Right lobe of liver (tissue), 6 donors: Measurements from ENCODE around the gene PRRX2. TPM values are rescaled to one million over a fixed set of nuclear protein-coding genes. Genes with fewer than 3 reads are reported as not detected.

ENCODE experiments used
- ATAC-seq, 4 donors: fragments of 200-7000 bp; cut with Tn5 transposase; one replicate each; pipeline ENCODE4 v1.9.1; 2020; ENCODE audit warnings: mild to moderate bottlenecking in 4 of 4, moderate library complexity in 4 of 4
- DNase-seq, 3 donors: peaks; one replicate each; pipeline ENCODE4 v3.0.0-alpha.2; 2020
- H3K27ac ChIP-seq, 3 donors: fragments of 200-600 bp; one replicate each; pipeline ENCODE4 v1.8.0; 2022
- H3K27me3 ChIP-seq, 2 donors: fragments of 200-600 bp; one replicate each; pipeline ENCODE4 v1.8.0; 2022
- H3K36me3 ChIP-seq, 4 donors: fragments of 200-600 bp; sonication (generic) in 1 of 4; one replicate each; pipeline versions ENCODE4 v1.5.1 to v1.8.0; 2017 to 2022; ENCODE audit warnings: control low read depth in 1 of 4
- H3K4me1 ChIP-seq, 4 donors: fragments of 200-600 bp; sonication (generic) in 1 of 4; one replicate each; pipeline versions ENCODE4 v1.5.1 to v1.8.0; 2017 to 2022; ENCODE audit warnings: control low read depth in 1 of 4
- H3K4me3 ChIP-seq, 3 donors: fragments of 200-600 bp; one replicate each; pipeline ENCODE4 v1.8.0; 2022
- H3K9me3 ChIP-seq, 4 donors: fragments of 200-600 bp; sonication (generic) in 1 of 4; one replicate each; pipeline versions ENCODE4 v1.5.1 to v1.8.0; 2017 to 2022; ENCODE audit warnings: control low read depth in 1 of 4
- POLR2A ChIP-seq: fragments of 450-650 bp; IDR thresholded peaks from one replicate; pipeline ENCODE4 v1.6.1; 2017; ENCODE audit warnings: antibody characterized with exemption, mild to moderate bottlenecking
- WGBS: methylation state at CpG from one replicate; pipeline ENCODE4 v1.1.6; 2018; ENCODE audit warnings: low coverage, low lambda C conversion rate; ENCODE audit not compliant: insufficient coverage; ENCODE audit errors: missing lambda C conversion rate; 5-methylcytosine and 5-hydroxymethylcytosine counted together
- intact Hi-C, 2 donors: fragments of 100-400 bp; cut with DNase I; formaldehyde crosslinking; loops; one replicate each; pipeline versions ENCODE4 v1.11.2 to v1.14.1; 2022
- total RNA-seq, 6 experiments: library from RNA; depleted of rRNA in 2 of 6; stranded (reverse); fragments of >200 nt in 2 of 6; fragmentation: NEBNext Ultra II Directional in 3 of 6; extraction: Animal tissue kit (Norgen Biotek cat#: 25700) in 3 of 6; gene quantifications; one replicate each; pipeline versions ENCODE4 v1.1.0 to v1.2.4, GENCODE V29; 2016 to 2023
- TF ChIP-seq, protein P1 (sequence below), 4 donors: fragments of 200-600 bp in 3 of 4; fragments of 450-650 bp in 1 of 4; IDR thresholded peaks; one replicate each; pipeline versions ENCODE4 v1.5.1 to v1.8.0; 2016 to 2022; ENCODE audit warnings: antibody characterized with exemption in 4 of 4, mild to moderate bottlenecking in 2 of 4
- donor health status: DM: no; HTN: yes; CAD: no.
- donor health status: DM: no; HTN: no; CAD: no.
- donor health status: DM: no; HTN: no; CAD: no.
- donor health status: DM: no; HTN: yes; CAD: no.
- donor health status: DM: no; HTN: yes; CAD: no.

Gene PRRX2
- total RNA-seq, 6 experiments from 2014 or later, result not detected

DNA sequence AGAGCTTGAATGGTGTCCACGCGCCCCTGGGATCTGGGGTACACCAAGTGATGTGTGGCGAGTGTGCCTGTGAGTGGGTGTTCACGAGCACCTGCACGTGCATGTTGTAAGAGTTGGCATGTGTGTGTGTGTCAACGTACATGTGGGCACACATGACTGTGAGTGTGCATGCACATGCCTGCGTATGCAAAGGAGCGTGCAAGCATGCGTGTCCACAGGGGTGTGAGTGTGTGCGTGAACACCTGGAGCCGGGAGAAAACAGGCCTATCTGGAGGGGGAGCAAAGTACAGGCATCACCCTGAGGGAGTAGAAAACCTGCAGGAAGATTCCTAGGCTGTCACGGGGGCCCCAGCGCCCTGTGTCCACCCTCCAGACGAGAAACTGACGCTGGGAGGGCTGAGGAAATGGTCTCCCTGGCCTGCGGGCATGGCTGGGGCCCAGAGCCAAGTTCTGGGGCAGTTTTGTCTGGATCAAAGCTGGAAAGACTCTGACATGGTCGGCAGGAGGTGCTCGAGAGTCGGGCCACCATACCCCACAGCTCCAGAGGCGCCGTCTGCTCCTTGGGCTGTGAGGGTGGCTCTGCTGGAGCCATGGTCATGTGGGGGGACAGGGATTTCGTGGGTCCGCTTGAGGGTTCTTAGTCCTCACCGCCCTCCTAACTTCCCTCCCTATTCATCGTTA is 55.6 kb downstream of the PRRX2 start:
- Histone ChIP-seq H3K27ac (no peak overlapping the region), H3K9me3 (no peaks in the 10 kb centered on the region), H3K4me3 (no peak overlapping the region), H3K27me3 (no peaks in the 10 kb centered on the region), H3K36me3 (no peaks in the 10 kb centered on the region), H3K4me1 (no peaks in the 10 kb centered on the region)
- TF ChIP-seq, protein P1, sequence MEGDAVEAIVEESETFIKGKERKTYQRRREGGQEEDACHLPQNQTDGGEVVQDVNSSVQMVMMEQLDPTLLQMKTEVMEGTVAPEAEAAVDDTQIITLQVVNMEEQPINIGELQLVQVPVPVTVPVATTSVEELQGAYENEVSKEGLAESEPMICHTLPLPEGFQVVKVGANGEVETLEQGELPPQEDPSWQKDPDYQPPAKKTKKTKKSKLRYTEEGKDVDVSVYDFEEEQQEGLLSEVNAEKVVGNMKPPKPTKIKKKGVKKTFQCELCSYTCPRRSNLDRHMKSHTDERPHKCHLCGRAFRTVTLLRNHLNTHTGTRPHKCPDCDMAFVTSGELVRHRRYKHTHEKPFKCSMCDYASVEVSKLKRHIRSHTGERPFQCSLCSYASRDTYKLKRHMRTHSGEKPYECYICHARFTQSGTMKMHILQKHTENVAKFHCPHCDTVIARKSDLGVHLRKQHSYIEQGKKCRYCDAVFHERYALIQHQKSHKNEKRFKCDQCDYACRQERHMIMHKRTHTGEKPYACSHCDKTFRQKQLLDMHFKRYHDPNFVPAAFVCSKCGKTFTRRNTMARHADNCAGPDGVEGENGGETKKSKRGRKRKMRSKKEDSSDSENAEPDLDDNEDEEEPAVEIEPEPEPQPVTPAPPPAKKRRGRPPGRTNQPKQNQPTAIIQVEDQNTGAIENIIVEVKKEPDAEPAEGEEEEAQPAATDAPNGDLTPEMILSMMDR (IDR thresholded peaks at IDR 0.05), result no peak
- TF ChIP-seq POLR2A, result no peak
- no peak for DNase-seq
- no peak for ATAC-seq
- intact Hi-C loops, result no loop called here
- 48% methylated on average over 8 of the region's 25 CpGs for WGBS

DNA sequence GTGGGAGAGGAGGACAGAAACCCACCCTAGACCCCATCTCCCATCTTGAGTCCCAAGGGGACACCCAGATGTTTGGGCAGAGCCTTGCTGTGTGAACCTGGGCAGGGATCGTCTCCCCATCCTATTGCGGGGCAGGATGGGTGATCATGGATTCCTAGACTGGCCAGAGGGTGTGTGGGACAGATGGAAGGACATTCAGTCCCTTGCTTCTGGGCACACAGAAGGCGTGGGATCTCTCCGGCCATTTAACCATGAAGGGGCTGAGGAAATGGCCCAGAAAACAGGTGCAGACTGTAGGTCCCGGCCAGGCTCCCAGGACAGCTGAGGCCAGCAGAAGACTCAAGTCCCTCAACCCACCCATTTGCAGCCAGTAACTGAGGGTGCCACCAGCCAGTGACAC is 57.5 kb downstream of the PRRX2 start:
- ATAC-seq, result no peak
- WGBS, result 70% methylated on average over 2 of the region's 5 CpGs
- intact Hi-C loops, result no loop called here

DNA sequence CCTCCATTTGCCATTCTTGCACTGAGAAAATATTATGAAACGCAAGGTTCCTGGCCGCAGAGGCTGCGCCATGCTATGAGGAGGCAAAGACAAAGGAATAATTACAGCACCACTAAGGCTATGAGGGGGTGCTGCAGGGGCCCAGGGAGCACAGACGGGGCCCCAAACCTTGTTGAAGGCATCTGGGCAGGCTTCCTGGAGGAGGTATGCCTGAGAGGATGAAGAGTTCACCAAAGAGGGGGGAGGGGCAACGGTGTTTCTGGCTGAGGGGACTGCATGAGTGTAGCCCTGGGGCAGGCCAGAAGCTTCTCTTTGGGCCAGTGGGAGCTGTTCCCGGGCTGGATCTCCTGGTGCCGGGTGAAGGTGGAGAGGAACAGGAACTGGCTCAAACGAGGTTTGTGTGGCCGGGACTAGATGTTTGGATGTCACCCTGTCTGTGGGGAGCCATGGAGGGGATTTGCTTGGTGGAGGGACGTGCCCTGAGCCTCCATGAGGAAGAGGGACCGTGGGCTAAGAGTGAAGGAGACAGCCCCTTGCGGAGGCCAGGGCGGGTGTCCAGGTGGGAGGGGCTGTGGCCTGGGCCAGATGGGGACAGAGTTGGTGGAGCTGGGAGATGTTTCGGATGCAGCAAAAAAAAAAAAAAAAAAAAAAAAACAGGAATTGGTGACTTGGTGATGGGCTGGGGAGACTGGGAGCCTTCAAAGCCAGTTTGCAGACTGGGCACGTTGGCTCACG is 59.2 kb downstream of the PRRX2 start:
- TF ChIP-seq, protein P1 (IDR thresholded peaks at IDR 0.05), result no peak
- no peak for TF ChIP-seq POLR2A
- no peaks in the 10 kb centered on the region for H3K9me3 ChIP-seq
- H3K4me1 ChIP-seq, result no peaks in the 10 kb centered on the region
- intact Hi-C loops, result no loop called here
- DNase-seq, result no peak
- H3K27ac ChIP-seq, result no peak overlapping the region
- H3K36me3 ChIP-seq, result no peaks in the 10 kb centered on the region
- H3K27me3 ChIP-seq, result no peaks in the 10 kb centered on the region
- 71% methylated on average over 9 of the region's 16 CpGs for WGBS
- ATAC-seq, result no peak
- no peak overlapping the region for H3K4me3 ChIP-seq

More for the DNA sequence above, 57.5 kb downstream of the PRRX2 start:
- no peaks in the 10 kb centered on the region for H3K27me3 ChIP-seq
- H3K4me1 ChIP-seq, result no peaks in the 10 kb centered on the region
- H3K27ac ChIP-seq, result no peak overlapping the region
- H3K9me3 ChIP-seq, result no peaks in the 10 kb centered on the region
- H3K4me3 ChIP-seq, result no peak overlapping the region
- DNase-seq, result no peak
- no peaks in the 10 kb centered on the region for H3K36me3 ChIP-seq
- no peak for TF ChIP-seq POLR2A
- TF ChIP-seq, protein P1 (IDR thresholded peaks at IDR 0.05), result no peak

DNA sequence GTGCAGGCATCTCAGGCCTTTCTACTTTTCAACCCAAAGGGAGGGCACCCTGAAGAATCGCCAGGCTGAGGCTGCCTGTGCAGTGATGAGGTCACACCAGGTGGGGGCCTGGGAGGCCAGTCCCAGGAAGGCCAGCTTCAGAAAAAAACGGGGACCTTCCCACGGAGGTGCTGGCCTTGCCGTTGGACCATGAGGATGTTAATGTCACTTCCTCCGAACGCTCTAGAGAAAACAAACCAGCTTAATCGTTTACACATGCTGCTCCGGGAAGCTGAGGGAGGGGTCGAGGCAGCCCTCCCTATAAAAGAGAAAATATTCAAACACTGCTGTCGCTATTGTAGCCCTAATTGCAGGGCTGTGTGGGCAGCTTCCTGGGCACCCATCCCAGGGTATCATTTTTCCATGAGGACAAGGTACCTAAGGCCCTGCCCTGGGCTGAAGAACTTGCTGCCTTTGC is 60.4 kb downstream of the PRRX2 start:
- no peaks in the 10 kb centered on the region for H3K27me3 ChIP-seq
- H3K9me3 ChIP-seq, result no peaks in the 10 kb centered on the region
- no peak overlapping the region for H3K27ac ChIP-seq
- TF ChIP-seq POLR2A, result no peak
- TF ChIP-seq, protein P1 (IDR thresholded peaks at IDR 0.05), result no peak
- H3K36me3 ChIP-seq, result no peaks in the 10 kb centered on the region
- no peak for DNase-seq
- ATAC-seq, result no peak
- H3K4me3 ChIP-seq, result no peak overlapping the region
- 32% methylated on average over 8 of the region's 10 CpGs for WGBS
- intact Hi-C loops, result no loop called here
- H3K4me1 ChIP-seq, result no peaks in the 10 kb centered on the region
